KBM-7 (cell line): ENCODE data around the gene ADTRP.

Experiments
- DNase-seq: peaks from one replicate; pipeline ENCODE4 v3.0.0-alpha.2; 2015
- in situ Hi-C: fragments of 300-500 bp; cut with MboI; formaldehyde crosslinking; loops from 2 replicates; pipeline ENCODE4 v1.14.3; 2020; ENCODE audit warnings: low sequenced_read_pairs, low pct_unique_long_range_greater_than_20kb, mixed read lengths

The ADTRP gene

DNA sequence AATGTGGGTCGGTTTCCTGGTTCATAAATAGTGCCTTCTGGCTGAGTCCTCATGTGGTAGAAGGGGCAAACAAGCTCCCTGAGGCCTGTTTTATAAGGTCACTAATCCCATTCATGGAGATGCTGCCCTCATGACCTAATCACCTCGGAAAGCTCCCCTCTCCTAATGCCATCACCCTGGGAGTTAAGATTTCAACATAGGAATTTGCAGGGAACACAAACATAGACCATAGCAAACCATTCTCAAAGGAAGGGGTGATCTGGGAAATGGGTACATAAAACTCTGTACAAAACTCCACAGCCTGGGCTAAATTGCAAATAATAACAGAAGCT lies 1.5 kb upstream of the ADTRP start:
- no peak for DNase-seq
- in situ Hi-C loops: no loop called here

GRCh38 chr6:11779329-11780096 lies 910 bp upstream of the ADTRP start:
- DNase-seq: no peak
- in situ Hi-C loops: no loop called here

DNA sequence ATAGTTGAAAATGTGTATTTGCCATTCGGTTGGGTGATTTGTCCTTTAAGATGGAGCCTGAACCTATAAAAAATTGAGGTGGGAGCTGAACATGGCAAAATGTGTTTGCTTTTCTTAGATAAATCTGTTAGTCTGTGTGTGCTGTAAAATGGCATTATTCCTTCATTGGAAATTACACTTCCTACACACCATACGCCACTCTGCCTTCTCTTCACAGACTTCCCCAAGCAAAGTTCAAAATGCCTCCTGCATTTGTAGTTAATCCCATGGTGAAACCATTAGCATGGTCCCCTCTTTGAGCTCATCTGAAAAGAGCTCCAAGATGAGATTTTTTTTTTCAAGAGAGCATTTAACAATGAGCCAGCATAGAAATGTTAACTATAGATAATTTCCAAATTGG lies 567 bp downstream of the ADTRP start:
- DNase-seq: no peak
- in situ Hi-C loops: no loop called here

DNA sequence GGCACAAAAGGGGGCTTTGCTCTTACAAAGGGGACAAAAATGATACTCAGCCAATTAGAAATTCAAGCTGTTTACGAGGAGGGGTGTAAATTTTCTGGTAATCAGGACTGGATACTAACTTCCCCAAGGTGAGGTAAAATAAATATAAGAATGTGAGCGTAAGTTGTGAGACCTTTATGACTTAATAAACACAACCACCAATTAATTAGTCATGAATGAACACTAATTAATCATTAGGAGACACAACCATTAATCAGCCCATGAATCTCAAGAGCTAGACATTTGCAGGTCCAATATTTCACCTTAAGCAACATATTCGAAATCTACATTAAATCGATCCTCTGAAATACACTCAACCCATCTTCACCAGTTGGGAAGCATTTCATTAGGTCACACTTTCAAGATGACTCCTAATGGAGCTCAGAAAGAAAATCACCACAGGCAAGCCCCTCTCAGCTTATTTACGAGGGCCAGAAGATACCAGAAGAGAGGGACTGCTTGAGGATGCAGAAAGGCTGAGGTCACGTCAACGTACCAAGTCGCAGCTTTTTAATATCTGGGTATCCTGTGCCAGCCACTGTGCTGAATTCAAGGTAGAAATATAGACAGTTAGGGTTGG lies 2.7 kb downstream of the ADTRP start:
- DNase-seq: no peak
- in situ Hi-C loops: no loop called here

DNA sequence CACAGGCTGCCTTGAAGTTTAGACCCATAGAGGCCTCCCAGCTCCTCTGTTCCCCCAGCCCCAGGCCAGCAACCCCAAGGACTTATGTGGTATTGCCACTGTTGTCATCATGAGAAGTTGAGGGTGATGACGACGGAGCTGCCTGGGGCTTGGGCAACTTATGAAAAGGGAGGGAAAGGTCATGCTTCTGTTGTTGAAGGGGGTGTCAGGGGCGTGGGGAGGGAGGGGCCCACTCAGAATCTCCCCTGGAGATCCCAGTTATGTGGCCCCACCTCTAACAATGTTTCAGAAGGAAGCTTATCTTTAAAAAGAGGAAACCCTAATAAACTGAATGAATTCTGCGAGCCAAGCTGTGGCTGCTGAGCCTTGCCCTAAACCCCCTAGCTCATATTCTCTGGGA lies 4.2 kb downstream of the ADTRP start:
- in situ Hi-C loops: no loop called here
- no peak for DNase-seq

DNA sequence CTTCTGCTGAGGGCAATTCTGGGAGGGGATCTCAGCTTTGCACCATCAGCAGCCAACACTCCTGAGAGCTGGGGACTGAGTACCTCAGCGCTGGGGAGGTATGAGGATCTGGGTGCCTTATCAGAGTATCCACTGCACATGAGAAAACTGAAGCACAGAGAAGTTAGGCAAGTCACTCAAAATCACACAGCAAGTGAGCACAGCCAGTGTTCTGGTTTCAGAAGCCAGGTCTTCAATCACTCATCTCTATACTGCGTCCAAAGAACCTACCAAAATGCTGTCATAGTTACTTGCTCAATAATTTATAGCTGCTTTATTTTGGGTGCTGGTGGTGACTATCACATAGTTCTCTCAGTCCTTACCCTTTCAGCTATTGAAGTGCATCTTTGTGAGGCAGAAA lies 5.0 kb downstream of the ADTRP start:
- in situ Hi-C loops: no loop called here
- DNase-seq: no peak

DNA sequence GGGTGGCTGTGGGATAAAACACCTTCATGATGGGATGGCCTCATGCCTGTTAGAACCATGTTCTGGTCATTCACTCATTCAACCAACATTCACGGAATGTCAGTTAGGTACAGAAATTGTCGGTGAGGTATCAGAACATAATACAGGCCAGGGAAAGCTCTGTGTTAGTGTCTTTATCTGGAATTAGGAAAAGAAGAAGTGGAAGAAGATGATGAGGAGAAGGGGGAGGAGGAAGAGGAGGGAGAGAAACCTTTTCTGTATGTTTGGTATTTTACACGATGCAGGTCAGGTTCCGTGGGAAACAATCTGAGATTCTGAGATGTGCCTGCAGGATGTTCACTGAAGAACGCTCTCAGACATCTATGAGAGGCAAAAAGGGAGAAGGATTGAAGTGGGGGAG lies 5.6 kb downstream of the ADTRP start:
- no peak for DNase-seq
- in situ Hi-C loops: no loop called here

- DNase-seq: no peak
- in situ Hi-C loops: no loop called here
Measured at GRCh38 chr6:11772109-11772825, 6.3 kb downstream of the ADTRP start.

GRCh38 chr6:11771473-11772048 lies 7.0 kb downstream of the ADTRP start:
- in situ Hi-C loops: no loop called here
- DNase-seq: no peak

- in situ Hi-C loops: no loop called here
- DNase-seq: no peak
Measured at GRCh38 chr6:11770546-11771466, 7.8 kb downstream of the ADTRP start.

DNA sequence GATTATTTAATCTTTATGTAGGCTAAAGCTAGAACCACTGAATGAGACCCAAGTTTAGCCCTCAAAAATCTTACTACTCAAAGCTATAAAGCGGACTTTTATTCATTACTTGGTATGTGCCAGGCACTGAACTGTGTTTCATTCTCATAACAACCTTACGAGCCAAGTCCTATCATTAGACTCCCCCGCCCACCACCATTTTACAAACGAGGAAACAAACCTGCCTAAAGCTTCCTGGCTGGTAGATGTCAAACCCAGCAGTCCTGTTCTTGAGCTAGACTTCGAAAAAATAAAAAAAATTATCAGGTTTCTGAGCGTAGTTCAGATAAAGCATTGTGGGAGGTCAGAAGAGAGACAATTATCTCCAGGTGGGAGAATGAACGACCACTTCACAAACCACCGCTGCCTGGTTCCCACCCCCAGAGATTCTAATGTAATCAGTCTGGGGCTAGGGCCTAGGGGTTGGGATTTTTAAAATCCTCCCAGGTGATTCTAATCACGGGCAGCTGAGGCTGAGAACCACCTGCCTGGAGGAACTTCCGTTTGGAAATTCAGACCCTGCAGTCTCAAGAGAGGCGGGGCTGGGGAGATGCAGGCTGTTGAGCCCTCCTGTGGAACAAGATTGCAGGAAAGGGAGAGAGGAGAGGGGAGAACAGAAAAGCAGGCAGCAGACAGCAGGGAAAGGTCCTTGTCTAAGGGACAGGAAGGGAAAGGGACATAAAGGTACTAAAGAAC lies 8.6 kb downstream of the ADTRP start:
- in situ Hi-C loops: no loop called here
- DNase-seq: no peak

- in situ Hi-C loops: no loop called here
- no peak for DNase-seq
Measured at GRCh38 chr6:11769244-11769643, 9.4 kb downstream of the ADTRP start.

GRCh38 chr6:11767978-11768756 lies 10.4 kb downstream of the ADTRP start:
- no peak for DNase-seq
- in situ Hi-C loops: no loop called here

DNA sequence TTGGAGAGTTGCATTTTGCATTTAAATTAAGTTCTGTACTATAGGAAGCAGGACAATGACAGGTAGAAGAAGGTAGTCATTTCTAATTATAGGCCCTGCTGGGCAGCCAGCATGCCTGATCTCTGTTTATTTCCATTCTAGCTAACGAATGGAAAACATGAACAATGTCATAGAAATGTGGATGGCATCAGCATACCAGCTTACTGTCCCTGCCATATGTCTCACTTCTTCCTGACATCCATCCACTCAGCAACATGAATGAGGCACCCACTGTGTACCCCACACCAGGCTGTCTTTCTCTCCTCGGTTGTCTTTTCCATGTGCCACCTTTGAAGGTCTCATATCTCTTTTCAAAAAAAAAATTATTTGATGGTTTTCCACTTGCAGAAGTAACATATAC lies 11.1 kb downstream of the ADTRP start:
- in situ Hi-C loops: no loop called here
- DNase-seq: no peak

DNA sequence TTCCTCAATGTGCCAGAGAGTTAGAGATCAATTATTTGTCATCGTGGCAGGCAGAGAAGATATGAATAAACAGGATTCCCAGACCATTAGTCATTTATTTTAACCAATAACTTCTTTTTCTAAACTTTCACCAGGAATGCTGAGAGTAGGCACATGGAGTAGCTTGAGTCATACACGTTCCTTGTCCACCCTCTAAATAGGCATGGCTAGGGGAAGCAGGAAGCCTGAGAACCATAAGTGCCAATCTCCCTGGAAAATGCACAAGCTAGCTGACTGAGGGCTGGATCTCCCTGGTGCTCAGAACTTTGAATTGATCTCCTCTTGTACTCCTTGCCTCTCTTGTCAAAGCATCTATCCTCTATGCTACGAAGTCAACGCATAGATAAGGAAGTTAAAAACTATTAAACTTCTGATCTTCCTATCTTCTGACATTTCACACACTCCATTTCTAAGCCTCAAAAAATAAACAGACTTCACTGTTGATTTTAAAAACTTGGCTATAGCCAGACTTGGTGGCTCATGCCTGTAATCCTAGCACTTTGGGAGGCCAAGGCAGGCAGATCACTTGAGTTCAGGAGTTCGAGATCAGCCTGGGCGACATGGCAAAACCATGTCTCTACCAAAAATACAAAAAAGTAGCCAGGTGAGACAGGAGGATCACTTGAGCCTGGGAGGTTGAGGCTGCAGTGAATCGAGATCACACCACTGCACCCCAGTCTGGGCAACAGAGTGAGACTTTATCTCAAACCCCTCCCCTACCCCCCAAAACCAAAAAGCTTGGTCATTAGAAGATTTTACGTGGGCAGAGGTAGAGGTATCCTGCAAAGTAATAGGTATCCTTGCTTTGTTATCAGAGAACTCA lies 11.8 kb downstream of the ADTRP start:
- in situ Hi-C loops: no loop called here
- DNase-seq: no peak

DNA sequence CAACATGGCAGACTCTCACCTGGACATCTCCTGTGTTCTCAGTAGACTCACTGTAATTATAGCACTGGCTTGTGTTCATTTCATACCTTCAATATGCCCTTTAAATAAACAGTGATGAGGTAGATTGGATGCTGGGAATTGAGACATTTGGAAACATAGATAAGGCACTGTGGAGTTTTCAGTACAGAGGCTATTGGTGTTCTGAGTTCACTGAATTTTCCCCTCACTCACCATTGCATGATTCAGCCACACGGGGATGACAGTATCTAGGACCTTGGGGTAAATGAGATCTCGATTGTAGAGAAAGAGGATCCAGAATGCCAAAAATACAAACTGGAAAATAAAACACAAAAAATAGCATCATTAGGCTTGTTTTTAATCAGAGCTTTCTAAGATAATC lies 12.6 kb downstream of the ADTRP start:
- in situ Hi-C loops: no loop called here
- no peak for DNase-seq

- no peak for DNase-seq
- in situ Hi-C loops: no loop called here
Measured at GRCh38 chr6:11764250-11764604, 14.4 kb downstream of the ADTRP start.
